H1 (cell line): ENCODE results near the gene AOPEP.

ENCODE experiments used
- ATF3 ChIP-seq: IDR thresholded peaks from 2 replicates; pipeline ENCODE4 v1.6.1; 2011; ENCODE audit warnings: low read depth, mild to moderate bottlenecking, low read length; ENCODE audit not compliant: insufficient read depth
- CBX5 ChIP-seq: fragments of 300-800, 300-1000 bp; sonication (generic); IDR thresholded peaks from 2 replicates; pipeline ENCODE4 v1.7.1; 2016; ENCODE audit warnings: antibody characterized with exemption, low read length, low read depth
- EGR1 ChIP-seq: IDR thresholded peaks from 2 replicates; pipeline ENCODE4 v1.6.1; 2011; ENCODE audit warnings: low read depth, low read length, borderline replicate concordance
- EP300 ChIP-seq, 2 experiments: IDR thresholded peaks; 1 replicate in 1 of 2; 2 replicates in 1 of 2; pipeline ENCODE4 v1.6.1; 2011 to 2012; ENCODE audit warnings: low read depth in 2 of 2, low read length in 2 of 2, mild to moderate bottlenecking in 2 of 2, borderline replicate concordance in 1 of 2, inconsistent platforms in 1 of 2, moderate library complexity in 1 of 2
- MAFK ChIP-seq: IDR thresholded peaks from 2 replicates; pipeline ENCODE4 v1.6.1; 2012; ENCODE audit warnings: low read depth, mild to moderate bottlenecking, improper control_type of control experiment, low read length
- NRF1 ChIP-seq: IDR thresholded peaks from 2 replicates; pipeline ENCODE4 v1.6.1; 2011; ENCODE audit warnings: mild to moderate bottlenecking, low read depth, low read length, improper control_type of control experiment
- RXRA ChIP-seq: IDR thresholded peaks from 2 replicates; pipeline ENCODE4 v1.6.1; 2011; ENCODE audit warnings: low read depth, mild to moderate bottlenecking, low read length, moderate library complexity; ENCODE audit not compliant: insufficient read depth
- TF ChIP-seq, protein P1 (sequence below), 3 experiments: IDR thresholded peaks; 1 replicate in 2 of 3; 2 replicates in 1 of 3; pipeline versions ENCODE4 v1.5.1 to v1.6.1; 2011; ENCODE audit warnings: low read length in 3 of 3, mild to moderate bottlenecking in 3 of 3, inconsistent platforms in 2 of 3, low read depth in 1 of 3, moderate library complexity in 1 of 3; ENCODE audit not compliant: insufficient read depth in 1 of 3; ENCODE audit errors: control extremely low read depth in 1 of 3
- TF ChIP-seq, protein P2 (sequence below): IDR thresholded peaks from 2 replicates; pipeline ENCODE4 v1.6.1; 2012; ENCODE audit warnings: inconsistent platforms

DNA sequence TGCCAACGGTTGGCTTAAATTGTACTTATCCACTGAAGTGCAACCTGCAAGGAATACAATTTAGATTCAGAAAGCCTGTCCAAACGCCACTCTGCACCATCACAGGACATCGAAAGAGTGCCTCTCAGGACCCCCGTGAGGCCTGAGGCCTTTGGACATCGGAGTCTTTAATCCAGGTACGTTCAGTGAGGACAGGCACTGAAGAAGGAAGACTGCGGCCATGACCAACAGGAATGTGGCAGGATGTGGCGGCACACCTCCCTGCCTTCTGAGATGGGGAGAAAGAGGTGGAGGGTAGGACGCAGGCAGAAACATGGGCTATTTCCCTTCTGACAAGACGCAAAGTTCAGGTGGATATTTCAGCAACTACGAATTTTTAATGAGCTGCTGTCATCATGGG, 385.2 kb downstream of the AOPEP start:
- no peak for TF ChIP-seq EGR1
- no peak for TF ChIP-seq EP300 (IDR thresholded peaks at IDR 0.05; ENCODE audit: borderline replicate concordance in 1 of 2, low read depth in 2 of 2, low read length in 2 of 2)
- TF ChIP-seq, protein P1, sequence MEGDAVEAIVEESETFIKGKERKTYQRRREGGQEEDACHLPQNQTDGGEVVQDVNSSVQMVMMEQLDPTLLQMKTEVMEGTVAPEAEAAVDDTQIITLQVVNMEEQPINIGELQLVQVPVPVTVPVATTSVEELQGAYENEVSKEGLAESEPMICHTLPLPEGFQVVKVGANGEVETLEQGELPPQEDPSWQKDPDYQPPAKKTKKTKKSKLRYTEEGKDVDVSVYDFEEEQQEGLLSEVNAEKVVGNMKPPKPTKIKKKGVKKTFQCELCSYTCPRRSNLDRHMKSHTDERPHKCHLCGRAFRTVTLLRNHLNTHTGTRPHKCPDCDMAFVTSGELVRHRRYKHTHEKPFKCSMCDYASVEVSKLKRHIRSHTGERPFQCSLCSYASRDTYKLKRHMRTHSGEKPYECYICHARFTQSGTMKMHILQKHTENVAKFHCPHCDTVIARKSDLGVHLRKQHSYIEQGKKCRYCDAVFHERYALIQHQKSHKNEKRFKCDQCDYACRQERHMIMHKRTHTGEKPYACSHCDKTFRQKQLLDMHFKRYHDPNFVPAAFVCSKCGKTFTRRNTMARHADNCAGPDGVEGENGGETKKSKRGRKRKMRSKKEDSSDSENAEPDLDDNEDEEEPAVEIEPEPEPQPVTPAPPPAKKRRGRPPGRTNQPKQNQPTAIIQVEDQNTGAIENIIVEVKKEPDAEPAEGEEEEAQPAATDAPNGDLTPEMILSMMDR (IDR thresholded peaks at IDR 0.05; ENCODE audit: control extremely low read depth in 1 of 3, insufficient read depth in 1 of 3, low read depth in 1 of 3, low read length in 3 of 3), result no peak
- no peak for TF ChIP-seq ATF3
- no peak for TF ChIP-seq RXRA
- no peak for TF ChIP-seq NRF1
- no peak for TF ChIP-seq CBX5
- TF ChIP-seq MAFK, result no peak
- TF ChIP-seq, protein P2, sequence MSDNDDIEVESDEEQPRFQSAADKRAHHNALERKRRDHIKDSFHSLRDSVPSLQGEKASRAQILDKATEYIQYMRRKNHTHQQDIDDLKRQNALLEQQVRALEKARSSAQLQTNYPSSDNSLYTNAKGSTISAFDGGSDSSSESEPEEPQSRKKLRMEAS, result no peak
